OCI-LY1 (cell line): Measurements from ENCODE around the gene STEAP3.

Experiments used
- H2AFZ ChIP-seq: fragments of 200-600 bp; sonication (generic), shearing (Covaris generic); 2 replicates; pipeline ENCODE4 v1.6.0; 2014; ENCODE audit warnings: antibody characterized with exemption, mild to moderate bottlenecking, low read length
- H3F3A ChIP-seq: fragments of 200-600 bp; sonication (generic), shearing (Covaris generic); 2 replicates; pipeline ENCODE4 v1.6.0; 2014; ENCODE audit warnings: mild to moderate bottlenecking, antibody characterized with exemption, low read length, moderate library complexity; ENCODE audit not compliant: insufficient read depth
- H3K27ac ChIP-seq: fragments of 200-600 bp; sonication (generic); 2 replicates; pipeline ENCODE4 v1.5.1; 2014; ENCODE audit warnings: low read length, mixed run types, mild to moderate bottlenecking, low read depth; ENCODE audit not compliant: poor library complexity, severe bottlenecking
- H3K27me3 ChIP-seq: fragments of 200-600 bp; sonication (generic); 2 replicates; pipeline ENCODE4 v1.6.0; 2014; ENCODE audit warnings: antibody characterized with exemption, mild to moderate bottlenecking, low read length, moderate library complexity; ENCODE audit not compliant: insufficient read depth
- H3K36me3 ChIP-seq: fragments of 200-600 bp; sonication (generic); 2 replicates; pipeline ENCODE4 v1.6.1; 2014; ENCODE audit warnings: mild to moderate bottlenecking, antibody characterized with exemption, low read length, moderate library complexity, mixed read lengths; ENCODE audit not compliant: insufficient read depth
- H3K4me1 ChIP-seq: fragments of 200-600 bp; sonication (generic); 2 replicates; pipeline ENCODE4 v1.5.1; 2014; ENCODE audit warnings: mild to moderate bottlenecking, low read length, moderate library complexity; ENCODE audit not compliant: insufficient read depth, severe bottlenecking
- H3K4me2 ChIP-seq: fragments of 200-600 bp; sonication (generic), shearing (Covaris generic); 2 replicates; pipeline ENCODE4 v1.6.1; 2014; ENCODE audit warnings: low read length
- H3K4me3 ChIP-seq: fragments of 200-600 bp; sonication (generic); 2 replicates; pipeline ENCODE4 v1.5.1; 2014; ENCODE audit warnings: low read length, low read depth, mild to moderate bottlenecking, mixed read lengths; ENCODE audit not compliant: poor library complexity, severe bottlenecking
- H3K79me2 ChIP-seq: fragments of 200-600 bp; shearing (Covaris generic); 2 replicates; pipeline ENCODE4 v1.6.1; 2016; ENCODE audit warnings: mixed run types, low read length, mixed read lengths; ENCODE audit not compliant: insufficient read depth
- H3K9ac ChIP-seq: fragments of 200-600 bp; sonication (generic), shearing (Covaris generic); 2 replicates; pipeline ENCODE4 v1.6.1; 2014; ENCODE audit warnings: mild to moderate bottlenecking, low read length, mixed read lengths
- H3K9me2 ChIP-seq: fragments of 200-600 bp; sonication (generic), shearing (Covaris generic); 2 replicates; pipeline ENCODE4 v1.6.1; 2014; ENCODE audit warnings: low read depth, mild to moderate bottlenecking, low read length, mixed read lengths
- H3K9me3 ChIP-seq: fragments of 200-600 bp; shearing (Covaris generic); 2 replicates; pipeline ENCODE4 v1.6.1; 2014; ENCODE audit warnings: low read length, mixed read lengths
- H4K20me1 ChIP-seq: fragments of 200-600 bp; sonication (generic), shearing (Covaris generic); 2 replicates; pipeline ENCODE4 v1.6.0; 2016; ENCODE audit warnings: mild to moderate bottlenecking, low read length; ENCODE audit not compliant: insufficient read depth
- CTCF ChIP-seq: fragments of 200-600 bp; sonication (generic), shearing (Covaris generic); IDR thresholded peaks from 2 replicates; pipeline ENCODE4 v1.5.1; 2017; ENCODE audit warnings: mild to moderate bottlenecking, antibody characterized with exemption, low read length, moderate library complexity, mixed read lengths
- EZH2 ChIP-seq: fragments of 200-600 bp; sonication (generic), shearing (Covaris generic); IDR thresholded peaks from 2 replicates; pipeline ENCODE4 v1.8.0; 2017; ENCODE audit warnings: borderline replicate concordance, mixed run types, mild to moderate bottlenecking, antibody characterized with exemption, low read length, moderate library complexity, mixed read lengths

The STEAP3 gene

GRCh38 chr2:119254601-119255080 is 31.0 kb downstream of the STEAP3 start:
- no peak overlapping the region for H3K4me2 ChIP-seq
- H3K4me3 ChIP-seq: no peak overlapping the region
- no peaks in the 10 kb centered on the region for H3K36me3 ChIP-seq
- no peaks in the 10 kb centered on the region for H3F3A ChIP-seq
- H2AFZ ChIP-seq: no peak overlapping the region
- no peaks in the 10 kb centered on the region for H3K9me3 ChIP-seq
- H3K27me3 ChIP-seq: no peaks in the 10 kb centered on the region
- TF ChIP-seq CTCF (no peak), EZH2 (no peak)
- H3K79me2 ChIP-seq: no peaks in the 10 kb centered on the region
- H3K9me2 ChIP-seq: no peaks in the 10 kb centered on the region
- H3K4me1 ChIP-seq: no peaks in the 10 kb centered on the region
- H3K9ac ChIP-seq: no peak overlapping the region
- no peaks in the 10 kb centered on the region for H4K20me1 ChIP-seq
- no peak overlapping the region for H3K27ac ChIP-seq

GRCh38 chr2:119255760-119256581 is 32.3 kb downstream of the STEAP3 start:
- Histone ChIP-seq H3F3A (no peaks in the 10 kb centered on the region), H2AFZ (no peak overlapping the region), H3K27me3 (no peaks in the 10 kb centered on the region), H3K36me3 (no peaks in the 10 kb centered on the region), H4K20me1 (no peaks in the 10 kb centered on the region), H3K4me1 (no peaks in the 10 kb centered on the region), H3K9ac (no peak overlapping the region), H3K9me2 (no peaks in the 10 kb centered on the region), H3K4me3 (no peak overlapping the region), H3K4me2 (no peak overlapping the region), H3K27ac (no peak overlapping the region), H3K9me3 (no peaks in the 10 kb centered on the region), H3K79me2 (no peaks in the 10 kb centered on the region)
- TF ChIP-seq EZH2 (no peak), CTCF (no peak)

GRCh38 chr2:119256582-119256921 is 32.9 kb downstream of the STEAP3 start:
- no peak overlapping the region for H2AFZ ChIP-seq
- H3K4me2 ChIP-seq: no peak overlapping the region
- H3F3A ChIP-seq: no peaks in the 10 kb centered on the region
- no peaks in the 10 kb centered on the region for H4K20me1 ChIP-seq
- H3K36me3 ChIP-seq: no peaks in the 10 kb centered on the region
- no peaks in the 10 kb centered on the region for H3K27me3 ChIP-seq
- TF ChIP-seq EZH2 (no peak), CTCF (no peak)
- no peaks in the 10 kb centered on the region for H3K4me1 ChIP-seq
- no peak overlapping the region for H3K9ac ChIP-seq
- no peaks in the 10 kb centered on the region for H3K9me3 ChIP-seq
- no peaks in the 10 kb centered on the region for H3K9me2 ChIP-seq
- H3K4me3 ChIP-seq: no peak overlapping the region
- H3K79me2 ChIP-seq: no peaks in the 10 kb centered on the region
- no peak overlapping the region for H3K27ac ChIP-seq
